Fibroblast of mammary gland (primary cell): Measurements from ENCODE around the gene TMEM132A.

Source experiments
- DNase-seq: peaks from one replicate; pipeline ENCODE4 v3.0.0-alpha.2; 2010; ENCODE audit warnings: low read depth
- H3K4me3 ChIP-seq: 2 replicates; pipeline ENCODE4 v1.5.1; 2011; ENCODE audit warnings: low read depth, mild to moderate bottlenecking, low read length, moderate library complexity; ENCODE audit not compliant: control insufficient read depth
- TF ChIP-seq, protein P1 (sequence below): conservative IDR thresholded peaks from 2 replicates; pipeline ENCODE4 v1.5.1; 2011; ENCODE audit warnings: low read depth, low read length, inconsistent platforms; ENCODE audit not compliant: control insufficient read depth, insufficient read depth

Gene TMEM132A

DNA sequence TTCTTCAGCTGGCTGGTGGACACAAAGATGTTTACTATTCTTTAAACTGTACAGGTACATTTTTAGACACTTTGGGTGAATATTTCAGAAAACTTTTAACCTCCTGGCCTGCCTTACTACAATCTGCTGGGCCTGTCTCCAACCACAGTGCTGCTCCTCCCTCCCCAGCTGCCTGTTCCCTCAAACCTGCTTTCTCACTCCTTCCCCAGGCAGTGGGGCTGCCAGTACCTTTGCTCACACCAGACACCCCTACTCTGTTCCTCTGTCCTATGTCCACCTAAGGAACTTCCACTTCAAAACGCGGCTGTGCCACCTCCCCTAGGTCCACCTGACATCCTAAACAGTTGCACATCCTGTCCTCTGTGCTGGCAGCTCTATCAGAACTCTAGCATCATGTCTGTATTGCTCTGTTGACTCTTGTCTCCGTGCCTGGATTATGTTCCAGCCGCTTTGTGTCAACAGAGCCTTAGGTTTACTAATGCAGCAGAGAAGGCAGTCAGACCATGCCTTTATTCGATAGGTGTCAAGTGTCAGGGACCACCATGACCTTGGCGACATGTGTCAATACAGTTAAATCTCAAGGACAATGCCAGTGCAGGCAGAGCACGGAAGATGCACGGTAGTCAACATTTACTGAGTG, 43.5 kb upstream of the TMEM132A start:
- DNase-seq, result no peak
- H3K4me3 ChIP-seq, result no peak overlapping the region
- TF ChIP-seq, protein P1, sequence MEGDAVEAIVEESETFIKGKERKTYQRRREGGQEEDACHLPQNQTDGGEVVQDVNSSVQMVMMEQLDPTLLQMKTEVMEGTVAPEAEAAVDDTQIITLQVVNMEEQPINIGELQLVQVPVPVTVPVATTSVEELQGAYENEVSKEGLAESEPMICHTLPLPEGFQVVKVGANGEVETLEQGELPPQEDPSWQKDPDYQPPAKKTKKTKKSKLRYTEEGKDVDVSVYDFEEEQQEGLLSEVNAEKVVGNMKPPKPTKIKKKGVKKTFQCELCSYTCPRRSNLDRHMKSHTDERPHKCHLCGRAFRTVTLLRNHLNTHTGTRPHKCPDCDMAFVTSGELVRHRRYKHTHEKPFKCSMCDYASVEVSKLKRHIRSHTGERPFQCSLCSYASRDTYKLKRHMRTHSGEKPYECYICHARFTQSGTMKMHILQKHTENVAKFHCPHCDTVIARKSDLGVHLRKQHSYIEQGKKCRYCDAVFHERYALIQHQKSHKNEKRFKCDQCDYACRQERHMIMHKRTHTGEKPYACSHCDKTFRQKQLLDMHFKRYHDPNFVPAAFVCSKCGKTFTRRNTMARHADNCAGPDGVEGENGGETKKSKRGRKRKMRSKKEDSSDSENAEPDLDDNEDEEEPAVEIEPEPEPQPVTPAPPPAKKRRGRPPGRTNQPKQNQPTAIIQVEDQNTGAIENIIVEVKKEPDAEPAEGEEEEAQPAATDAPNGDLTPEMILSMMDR, result no peak

DNA sequence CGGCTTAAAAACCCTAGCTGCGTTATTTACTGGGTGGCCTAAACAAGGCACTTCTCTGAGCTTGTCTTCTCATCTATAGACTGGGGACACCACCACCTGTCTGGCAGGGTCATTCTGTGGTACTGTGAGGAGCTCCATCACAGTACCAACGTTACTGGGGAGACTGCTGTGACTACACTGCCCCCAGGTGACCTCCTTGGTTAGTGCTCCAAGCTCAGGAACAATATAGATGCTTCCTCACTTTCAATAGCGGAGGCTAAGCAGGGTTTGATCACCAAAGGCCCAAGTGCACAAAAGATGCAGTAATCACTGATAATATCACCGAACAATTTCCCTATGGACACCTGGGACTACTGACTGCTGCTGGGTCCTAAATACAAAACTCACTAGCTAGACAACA, 36.7 kb upstream of the TMEM132A start:
- DNase-seq, result peak; percentile 69
- TF ChIP-seq, protein P1, result peak; percentile 85
- no peak overlapping the region for H3K4me3 ChIP-seq

DNA sequence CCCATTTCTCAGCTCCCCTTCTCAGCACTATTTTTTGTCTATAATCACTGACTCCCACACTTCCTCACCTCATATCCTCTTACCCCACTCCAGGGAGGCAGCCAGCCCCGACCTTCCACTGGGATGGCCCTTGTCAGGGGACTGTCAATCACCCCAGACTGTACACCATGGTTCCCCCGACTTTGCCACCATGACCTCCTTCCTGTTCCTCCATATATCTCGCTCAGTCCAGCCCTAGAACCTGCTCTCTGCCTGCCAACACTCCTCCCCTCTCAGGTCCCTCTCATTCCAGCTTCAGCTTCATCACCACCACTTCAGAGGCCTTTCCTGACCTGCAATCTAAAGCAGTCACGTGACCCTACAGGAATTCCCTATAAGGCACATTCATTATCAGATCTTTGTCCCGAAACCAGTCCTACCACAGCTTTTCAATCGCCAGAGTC, 34.4 kb upstream of the TMEM132A start:
- TF ChIP-seq, protein P1, result no peak
- no peak overlapping the region for H3K4me3 ChIP-seq
- no peak for DNase-seq

DNA sequence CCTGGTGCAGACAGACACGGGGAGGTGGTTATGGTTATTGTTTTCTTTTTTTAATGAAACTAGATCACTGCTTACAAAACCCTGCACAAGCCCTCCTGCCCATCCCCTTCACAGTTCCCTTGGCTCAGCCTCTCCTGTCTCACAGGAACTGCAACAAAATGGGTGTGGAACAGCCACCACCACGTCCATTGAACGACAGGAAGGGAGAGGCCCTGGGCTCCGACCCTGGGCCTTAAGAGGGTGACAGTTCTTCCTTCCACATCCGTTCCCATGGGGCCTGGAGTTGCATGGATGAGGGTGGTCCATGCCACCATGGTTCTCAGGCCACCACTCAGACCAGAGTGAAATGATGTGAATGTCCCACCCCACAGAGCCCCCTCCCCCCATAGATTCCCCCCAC, 33.6 kb upstream of the TMEM132A start:
- TF ChIP-seq, protein P1, result no peak
- DNase-seq, result no peak
- no peak overlapping the region for H3K4me3 ChIP-seq

DNA sequence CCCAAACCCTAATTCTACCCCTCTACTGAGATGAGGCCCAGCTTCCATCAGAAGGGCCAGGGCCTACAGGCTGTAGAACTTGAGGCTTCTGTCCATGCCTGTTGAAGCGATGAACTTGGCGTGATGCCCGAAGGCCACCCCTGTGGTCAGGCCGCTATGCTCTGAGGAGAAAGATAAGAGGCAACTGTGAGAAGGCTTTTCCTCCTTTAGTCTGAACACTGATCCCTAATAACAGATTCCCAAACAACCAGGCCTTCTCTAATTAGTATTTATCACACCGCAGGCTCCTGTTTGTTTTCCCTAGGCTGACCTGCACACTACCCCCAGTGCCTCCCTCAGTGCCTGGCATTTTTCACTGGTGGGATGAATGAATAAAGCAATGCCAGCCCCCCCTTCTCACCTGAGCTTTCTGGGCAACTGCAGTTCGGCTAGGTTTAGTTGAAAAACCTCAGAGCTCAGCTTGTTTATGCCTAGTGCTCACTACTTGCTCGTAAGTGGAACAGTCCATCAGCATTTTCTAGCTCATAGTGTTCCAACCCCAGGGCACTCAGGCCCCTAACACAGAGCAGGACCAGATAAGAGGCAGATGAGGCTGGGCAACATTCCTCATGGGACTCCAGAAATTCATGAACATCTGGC, 33.0 kb upstream of the TMEM132A start:
- no peak overlapping the region for H3K4me3 ChIP-seq
- TF ChIP-seq, protein P1, result no peak
- DNase-seq, result no peak

DNA sequence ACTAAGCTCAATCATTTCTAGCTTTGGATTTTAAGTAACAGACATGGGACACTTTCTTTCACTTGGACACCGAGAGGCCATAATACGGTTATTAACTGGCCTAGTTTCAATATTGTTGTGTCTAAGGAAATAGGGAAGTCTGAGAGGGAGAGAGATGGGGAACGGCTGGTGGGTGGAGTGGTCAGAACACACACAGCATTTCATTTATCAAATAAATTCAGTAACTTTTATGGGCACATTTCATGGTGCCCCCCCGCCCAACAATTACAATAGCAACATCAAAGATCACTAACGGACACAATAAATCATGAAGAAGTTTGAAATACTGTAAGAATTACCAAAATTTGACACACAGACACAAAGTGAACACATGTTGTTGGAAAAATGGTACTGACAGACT, 28.6 kb upstream of the TMEM132A start:
- DNase-seq, result no peak
- no peak overlapping the region for H3K4me3 ChIP-seq
- TF ChIP-seq, protein P1, result no peak
